H9 (cell line): ENCODE data around the gene LRRC27. TPM values are rescaled to one million over a fixed set of nuclear protein-coding genes. Genes with fewer than 3 reads are reported as not detected.
A peak's percentile ranks its signal among the peaks of the same experiment; 100 is the strongest.

ENCODE experiments used
- DNase-seq: peaks from one replicate; pipeline ENCODE4 v3.0.0-alpha.2; 2017
- H2AFZ ChIP-seq: one replicate; pipeline ENCODE4 v1.6.1; 2013; ENCODE audit warnings: mild to moderate bottlenecking, low read length, control low read depth, moderate library complexity
- H2AK5ac ChIP-seq: 2 replicates; pipeline ENCODE4 v1.6.1; 2013; ENCODE audit warnings: low read length, control low read depth, mixed read lengths; ENCODE audit not compliant: insufficient read length
- H2BK120ac ChIP-seq: one replicate; pipeline ENCODE4 v1.6.1; 2013; ENCODE audit warnings: low read depth, mild to moderate bottlenecking, low read length, control low read depth, inconsistent platforms; ENCODE audit not compliant: poor library complexity, severe bottlenecking
- H2BK12ac ChIP-seq: 2 replicates; pipeline ENCODE4 v1.6.1; 2013; ENCODE audit warnings: low read length, control low read depth, mixed read lengths, low read depth; ENCODE audit not compliant: insufficient read length
- H2BK15ac ChIP-seq: 2 replicates; pipeline ENCODE4 v1.6.1; 2013; ENCODE audit warnings: low read depth, low read length, control low read depth
- H2BK20ac ChIP-seq: one replicate; pipeline ENCODE4 v1.6.1; 2013; ENCODE audit warnings: low read depth, mild to moderate bottlenecking, low read length, control low read depth, inconsistent platforms; ENCODE audit not compliant: poor library complexity, severe bottlenecking
- H2BK5ac ChIP-seq: 2 replicates; pipeline ENCODE4 v1.6.1; 2013; ENCODE audit warnings: low read length, control low read depth, mixed read lengths; ENCODE audit not compliant: insufficient read length
- H3K14ac ChIP-seq: 2 replicates; pipeline ENCODE4 v1.6.1; 2013; ENCODE audit warnings: low read length, control low read depth; ENCODE audit not compliant: insufficient read depth
- H3K18ac ChIP-seq: 2 replicates; pipeline ENCODE4 v1.6.1; 2013; ENCODE audit warnings: low read depth, mild to moderate bottlenecking, mixed read lengths, low read length, control low read depth; ENCODE audit not compliant: insufficient read length
- H3K23ac ChIP-seq: 2 replicates; pipeline ENCODE4 v1.6.1; 2013; ENCODE audit warnings: low read length, control low read depth, mixed read lengths, low read depth; ENCODE audit not compliant: insufficient read length
- H3K23me2 ChIP-seq: 2 replicates; pipeline ENCODE4 v1.6.1; 2013; ENCODE audit warnings: low read depth, mild to moderate bottlenecking, mixed read lengths, low read length, control low read depth; ENCODE audit not compliant: insufficient read length, poor library complexity, severe bottlenecking
- H3K27ac ChIP-seq: 2 replicates; pipeline ENCODE4 v1.5.1; 2013; ENCODE audit warnings: low read length, control low read depth, mixed read lengths, low read depth; ENCODE audit not compliant: insufficient read length
- H3K27me3 ChIP-seq: 2 replicates; pipeline ENCODE4 v1.6.1; 2013; ENCODE audit warnings: low read length, control low read depth, inconsistent platforms; ENCODE audit not compliant: insufficient read depth
- H3K4ac ChIP-seq: 2 replicates; pipeline ENCODE4 v1.6.1; 2013; ENCODE audit warnings: low read depth, mild to moderate bottlenecking, control low read depth, inconsistent platforms, low read length, moderate library complexity
- H3K4me1 ChIP-seq: 2 replicates; pipeline ENCODE4 v1.6.1; 2013; ENCODE audit warnings: low read length, control low read depth, inconsistent platforms; ENCODE audit not compliant: insufficient read depth
- H3K4me2 ChIP-seq: 2 replicates; pipeline ENCODE4 v1.6.1; 2013; ENCODE audit warnings: low read length, control low read depth, mixed read lengths; ENCODE audit not compliant: insufficient read length, insufficient read depth
- H3K56ac ChIP-seq: 2 replicates; pipeline ENCODE4 v1.6.1; 2013; ENCODE audit warnings: low read depth, mild to moderate bottlenecking, mixed read lengths, low read length, control low read depth; ENCODE audit not compliant: insufficient read length
- H3K79me1 ChIP-seq: 2 replicates; pipeline ENCODE4 v1.6.1; 2013; ENCODE audit warnings: low read depth, mild to moderate bottlenecking, moderate library complexity, low read length, control low read depth, inconsistent platforms; ENCODE audit not compliant: insufficient read depth, poor library complexity, severe bottlenecking
- H3K79me2 ChIP-seq: 2 replicates; pipeline ENCODE4 v1.6.1; 2013; ENCODE audit warnings: low read length, control low read depth, inconsistent platforms; ENCODE audit not compliant: insufficient read depth
- H3K9ac ChIP-seq: 2 replicates; pipeline ENCODE4 v1.6.1; 2013; ENCODE audit warnings: low read length, control low read depth, mixed read lengths; ENCODE audit not compliant: insufficient read length; ENCODE audit errors: extremely low read depth
- H3K9me3 ChIP-seq: one replicate; pipeline ENCODE4 v1.6.1; 2013; ENCODE audit warnings: low read depth, low read length, inconsistent platforms; ENCODE audit not compliant: control insufficient read depth
- H3T11ph ChIP-seq: one replicate; pipeline ENCODE4 v1.6.1; 2013; ENCODE audit warnings: mild to moderate bottlenecking, low read length, control low read depth, inconsistent platforms
- H4K20me1 ChIP-seq: one replicate; pipeline ENCODE4 v1.6.1; 2013; ENCODE audit not compliant: control insufficient read depth, insufficient read length, insufficient read depth
- H4K5ac ChIP-seq: 2 replicates; pipeline ENCODE4 v1.6.1; 2013; ENCODE audit warnings: low read depth, mild to moderate bottlenecking, mixed read lengths, low read length, control low read depth; ENCODE audit not compliant: insufficient read length
- H4K8ac ChIP-seq: replicated peaks from 2 replicates; pipeline ENCODE4 v1.6.1; 2013; ENCODE audit warnings: low read length, control low read depth, mixed read lengths, low read depth; ENCODE audit not compliant: insufficient read length
- H4K91ac ChIP-seq: 2 replicates; pipeline ENCODE4 v1.6.1; 2013; ENCODE audit warnings: low read depth, mild to moderate bottlenecking, moderate library complexity, mixed read lengths, low read length, control low read depth; ENCODE audit not compliant: insufficient read length
- H3K27ac Mint-ChIP-seq, 3 experiments: 2 replicates in 2 of 3; 3 replicates in 1 of 3; pipeline ENCODE4 v1.8.0; 2020 to 2021; ENCODE audit warnings: mixed read lengths in 3 of 3, mild to moderate bottlenecking in 1 of 3, moderate library complexity in 1 of 3
- H3K27me3 Mint-ChIP-seq: 2 replicates; pipeline ENCODE4 v1.8.0; 2021; ENCODE audit warnings: low read depth, mild to moderate bottlenecking, moderate library complexity, mixed read lengths
- H3K36me3 Mint-ChIP-seq, 3 experiments: 2 replicates in 2 of 3; 3 replicates in 1 of 3; pipeline ENCODE4 v1.8.0; 2020 to 2021; ENCODE audit warnings: low read depth in 3 of 3, mixed read lengths in 3 of 3; ENCODE audit not compliant: insufficient read depth in 1 of 3
- H3K4me1 Mint-ChIP-seq, 2 experiments: 2 replicates each; pipeline ENCODE4 v1.8.0; 2020; ENCODE audit warnings: mixed read lengths in 2 of 2
- H3K4me3 Mint-ChIP-seq, 2 experiments: 2 replicates in 1 of 2; 3 replicates in 1 of 2; pipeline ENCODE4 v1.8.0; 2020 to 2021; ENCODE audit warnings: mild to moderate bottlenecking in 2 of 2, mixed read lengths in 2 of 2, moderate library complexity in 1 of 2
- H3K9me3 Mint-ChIP-seq, 2 experiments: 2 replicates in 1 of 2; 3 replicates in 1 of 2; pipeline ENCODE4 v1.8.0; 2020; ENCODE audit warnings: mild to moderate bottlenecking in 2 of 2, mixed read lengths in 2 of 2, moderate library complexity in 1 of 2
- CTCF ChIP-seq: fragments of 200-600 bp; sonication (generic); conservative IDR thresholded peaks from 3 replicates; pipeline ENCODE4 v1.8.0; 2021; ENCODE audit warnings: antibody characterized with exemption, mild to moderate bottlenecking
- WGBS: extraction: QIAGEN DNeasy Blood & Tissue Kit; methylation state at CpG from one replicate; pipeline ENCODE4 v1.1.7; 2013; ENCODE audit warnings: missing lambda C conversion rate, low lambda C conversion rate, mixed read lengths; ENCODE audit not compliant: insufficient read length; ENCODE audit errors: extremely low coverage; 5-methylcytosine and 5-hydroxymethylcytosine counted together
- total RNA-seq: library from RNA; stranded (reverse); gene quantifications from 2 replicates; pipeline ENCODE4 v1.2.1, GENCODE V29; 2021

Gene LRRC27
- total RNA-seq, 1 experiment from 2014 or later = 2.7 TPM

- no peaks in the 10 kb centered on the region for H4K20me1 ChIP-seq
- H2AFZ ChIP-seq = no peak overlapping the region
- H3K23ac ChIP-seq = no peak overlapping the region
- H4K8ac ChIP-seq = no peak overlapping the region
- no peak overlapping the region for H2BK12ac ChIP-seq
- no peaks in the 10 kb centered on the region for H3K23me2 ChIP-seq
- no peak overlapping the region for H3K4me2 ChIP-seq
- no CpG with 5 or more reads among the region's 28 CpGs for WGBS
- no peak overlapping the region for H2BK15ac ChIP-seq
- H3K79me1 ChIP-seq = no peaks in the 10 kb centered on the region
- H3K27me3 Mint-ChIP-seq = no peaks in the 10 kb centered on the region; the same call in none of the 2 replicates
- DNase-seq = peak; percentile 22
- no peak overlapping the region for H2BK120ac ChIP-seq
- no peaks in the 10 kb centered on the region for H3K9me3 ChIP-seq
- H3K79me2 ChIP-seq = no peaks in the 10 kb centered on the region
- no peak for TF ChIP-seq CTCF
- no peaks in the 10 kb centered on the region for H3K4me1 ChIP-seq
- no peak overlapping the region for H4K91ac ChIP-seq
- H3K27me3 ChIP-seq = no peaks in the 10 kb centered on the region
- no peak overlapping the region for H3K4me3 Mint-ChIP-seq
- no peak overlapping the region for H3T11ph ChIP-seq
- H3K14ac ChIP-seq = no peak overlapping the region; the same call in 1 of the 2 replicates
- no peak overlapping the region for H2BK5ac ChIP-seq
- H3K9ac ChIP-seq = no peak overlapping the region
- H3K9me3 Mint-ChIP-seq = no peaks in the 10 kb centered on the region; a peak in 1 of 5 replicates
- no peak overlapping the region for H2AK5ac ChIP-seq
- no peak overlapping the region for H4K5ac ChIP-seq
- no peak overlapping the region for H3K56ac ChIP-seq
- no peak overlapping the region for H3K27ac Mint-ChIP-seq
- H3K4ac ChIP-seq = no peak overlapping the region
- peaks cover 22 to 27% of the 10 kb centered on the region in 2 experiments for H3K4me1 Mint-ChIP-seq
- H3K36me3 Mint-ChIP-seq = no peaks in the 10 kb centered on the region
- H3K27ac ChIP-seq = no peak overlapping the region
- H2BK20ac ChIP-seq = no peak overlapping the region
- H3K18ac ChIP-seq = no peak overlapping the region
Measured at GRCh38 chr10:132296666-132297443, 35.1 kb upstream of the LRRC27 start.
